GM23248 (cell line): ENCODE results near the gene GLT1D1.

Source experiments
- EZH2 ChIP-seq: fragments of 200-600 bp; sonication (generic); IDR thresholded peaks from 2 replicates; pipeline ENCODE4 v1.6.1; 2018; ENCODE audit warnings: antibody characterized with exemption, mild to moderate bottlenecking; ENCODE audit not compliant: insufficient read depth, poor library complexity, severe bottlenecking
- EZH2phosphoT487 ChIP-seq: fragments of 200-600 bp; sonication (generic); IDR thresholded peaks from 2 replicates; pipeline ENCODE4 v1.6.1; 2018; ENCODE audit warnings: antibody characterized with exemption, moderate library complexity, mild to moderate bottlenecking, low read depth; ENCODE audit not compliant: insufficient read depth

DNA sequence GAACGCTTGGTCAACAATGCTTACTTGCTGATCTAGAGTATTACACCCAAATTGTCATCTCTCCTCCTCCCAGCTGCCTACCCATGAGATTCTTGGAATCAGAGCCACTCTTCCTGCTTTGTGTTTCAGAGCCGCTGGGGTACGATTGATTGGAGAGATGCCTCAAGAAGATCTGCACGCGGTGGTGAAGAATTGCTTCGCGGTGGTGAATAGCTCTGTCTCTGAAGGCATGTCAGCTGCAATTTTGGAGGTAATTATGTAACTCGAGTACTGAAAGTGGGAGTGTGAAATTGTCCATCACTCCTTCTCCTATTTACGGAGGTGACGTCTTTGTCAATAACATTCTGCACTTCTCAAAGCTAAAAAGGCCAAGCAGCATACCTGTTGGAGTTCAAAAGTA is 93.9 kb downstream of the GLT1D1 start:
- TF ChIP-seq EZH2phosphoT487 = no peak
- no peak for TF ChIP-seq EZH2
